Peyer's patch (tissue), 4 donors: ENCODE data around the gene DDRGK1. TPM values are rescaled to one million over a fixed set of nuclear protein-coding genes. Genes with fewer than 3 reads are reported as not detected.
"Not testable (repeated sequence)": the region's sequence is repeated elsewhere in the genome, so short reads cannot be mapped to it uniquely, and the experiment has no call there.

ENCODE experiments used
- DNase-seq, 3 donors: peaks; one replicate each; pipeline ENCODE4 v3.0.0-alpha.2; 2017 to 2019
- H3K27ac ChIP-seq, 4 donors: fragments of 200-600 bp; sonication (generic); one replicate each; pipeline ENCODE4 v1.5.1; 2016 to 2019
- H3K27me3 ChIP-seq, 2 donors: fragments of 200-600 bp; sonication (generic); one replicate each; pipeline ENCODE4 v1.5.1; 2019
- H3K36me3 ChIP-seq, 3 donors: fragments of 200-600 bp; sonication (generic); one replicate each; pipeline ENCODE4 v1.5.1; 2016 to 2019
- H3K4me1 ChIP-seq, 4 donors: fragments of 200-600 bp; sonication (generic); one replicate each; pipeline ENCODE4 v1.5.1; 2016 to 2019
- H3K4me3 ChIP-seq, 4 donors: fragments of 200-600 bp; sonication (generic); 1 replicate in 3 of 4; 2 replicates in 1 of 4; pipeline ENCODE4 v1.5.1; 2016 to 2019; ENCODE audit warnings: mild to moderate bottlenecking in 1 of 4
- H3K9me3 ChIP-seq, 4 donors: fragments of 200-600 bp; sonication (generic); one replicate each; pipeline ENCODE4 v1.5.1; 2016 to 2019; ENCODE audit warnings: mild to moderate bottlenecking in 1 of 4
- CTCF ChIP-seq, 6 experiments: fragments of 450-650 bp in 4 of 6; fragments of 200-600 bp in 2 of 6; sonication (generic) in 1 of 6; IDR thresholded peaks; one replicate each; pipeline ENCODE4 v1.5.1; 2017 to 2019; ENCODE audit warnings: antibody characterized with exemption in 6 of 6, mild to moderate bottlenecking in 3 of 6, moderate library complexity in 1 of 6
- POLR2A ChIP-seq, 2 donors: fragments of 450-650 bp; IDR thresholded peaks; one replicate each; pipeline ENCODE4 v1.5.1; 2017; ENCODE audit warnings: antibody characterized with exemption in 2 of 2, mild to moderate bottlenecking in 2 of 2, moderate library complexity in 2 of 2
- total RNA-seq, 4 donors: library from RNA; depleted of rRNA; stranded (reverse); fragments of >200 nt; gene quantifications; one replicate each; pipeline ENCODE4 v1.1.0, GENCODE V29; 2016

Gene DDRGK1
- total RNA-seq, 4 donors from 2014 or later, result 72.9 to 111 (median 92.5) TPM

GRCh38 chr20:3193806-3194616 lies 10.5 kb downstream of the DDRGK1 start:
- Histone ChIP-seq H3K36me3 (peaks cover 0 to 92% (median 0%) of the 10 kb centered on the region in 3 donors), H3K9me3 (no peaks in the 10 kb centered on the region), H3K27ac (no peak overlapping the region), H3K4me3 (no peak overlapping the region), H3K27me3 (no peaks in the 10 kb centered on the region), H3K4me1 (no peaks in the 10 kb centered on the region)
- TF ChIP-seq POLR2A (IDR thresholded peaks at IDR 0.05), result no peak
- TF ChIP-seq CTCF (IDR thresholded peaks at IDR 0.05), result no peak
- DNase-seq, result no peak

GRCh38 chr20:3192226-3193015 lies 12.1 kb downstream of the DDRGK1 start:
- no peak for DNase-seq
- no peak overlapping the region for H3K27ac ChIP-seq
- H3K27me3 ChIP-seq, result no peaks in the 10 kb centered on the region
- H3K9me3 ChIP-seq, result no peaks in the 10 kb centered on the region
- no peak overlapping the region for H3K4me3 ChIP-seq
- H3K4me1 ChIP-seq, result no peaks in the 10 kb centered on the region
- TF ChIP-seq CTCF (IDR thresholded peaks at IDR 0.05), result no peak
- TF ChIP-seq POLR2A (IDR thresholded peaks at IDR 0.05), result no peak
- peaks cover 0 to 81% (median 0%) of the 10 kb centered on the region in 3 donors for H3K36me3 ChIP-seq

- TF ChIP-seq CTCF (IDR thresholded peaks at IDR 0.05) (no peak), POLR2A (IDR thresholded peaks at IDR 0.05) (no peak)
- H3K27me3 ChIP-seq, result no peaks in the 10 kb centered on the region
- DNase-seq, result no peak
- no peaks in the 10 kb centered on the region for H3K9me3 ChIP-seq
- peaks cover 0 to 64% (median 0%) of the 10 kb centered on the region in 3 donors for H3K36me3 ChIP-seq
- H3K4me1 ChIP-seq, result no peaks in the 10 kb centered on the region
- H3K27ac ChIP-seq, result no peak overlapping the region
- H3K4me3 ChIP-seq, result no peak overlapping the region
Observed at GRCh38 chr20:3190681-3191111, 13.8 kb downstream of the DDRGK1 start.

GRCh38 chr20:3189561-3190131 lies 14.8 kb downstream of the DDRGK1 start:
- Histone ChIP-seq H3K4me1 (no peaks in the 10 kb centered on the region), H3K27ac (no peak overlapping the region), H3K4me3 (no peak overlapping the region), H3K27me3 (no peaks in the 10 kb centered on the region), H3K9me3 (no peaks in the 10 kb centered on the region), H3K36me3 (peaks cover 0 to 54% (median 0%) of the 10 kb centered on the region in 3 donors)
- no peak for TF ChIP-seq POLR2A (IDR thresholded peaks at IDR 0.05)
- TF ChIP-seq CTCF (IDR thresholded peaks at IDR 0.05), result no peak
- DNase-seq, result no peak

- no peak for DNase-seq
- Histone ChIP-seq H3K36me3 (peaks cover 0 to 47% (median 0%) of the 10 kb centered on the region in 3 donors), H3K27ac (no peak overlapping the region), H3K4me1 (no peaks in the 10 kb centered on the region), H3K4me3 (no peak overlapping the region), H3K9me3 (no peaks in the 10 kb centered on the region), H3K27me3 (no peaks in the 10 kb centered on the region)
- TF ChIP-seq CTCF (IDR thresholded peaks at IDR 0.05) (no peak), POLR2A (IDR thresholded peaks at IDR 0.05) (no peak)
Observed at GRCh38 chr20:3188823-3189413, 15.6 kb downstream of the DDRGK1 start.

GRCh38 chr20:3187861-3188260 lies 16.6 kb downstream of the DDRGK1 start:
- DNase-seq, H3K4me3 ChIP-seq, H3K9me3 ChIP-seq, H3K27me3 ChIP-seq, H3K27ac ChIP-seq, H3K4me1 ChIP-seq: not testable (repeated sequence)
- peaks cover 0 to 36% (median 0%) of the 10 kb centered on the region in 3 donors for H3K36me3 ChIP-seq
